ENCODE measurements around the gene DCBLD2. TPM values are rescaled to one million over a fixed set of nuclear protein-coding genes. Genes with fewer than 3 reads are reported as not detected.
"Not testable (repeated sequence)": the region's sequence is repeated elsewhere in the genome, so short reads cannot be mapped to it uniquely, and the experiment has no call there.

Gene DCBLD2
- total RNA-seq, 1 experiment from 2014 or later, result 48.0 TPM

- not testable (repeated sequence) for H3K56ac ChIP-seq (ENCODE audit: insufficient read length, low read depth, low read length); H4K91ac ChIP-seq (ENCODE audit: insufficient read length, low read depth, low read length); H3K4me1 Mint-ChIP-seq; H3K4me1 ChIP-seq (ENCODE audit: insufficient read depth, low read length); H3K27me3 ChIP-seq (ENCODE audit: insufficient read depth, low read length); DNase-seq; H2BK12ac ChIP-seq (ENCODE audit: insufficient read length, low read depth, low read length); H4K20me1 ChIP-seq (ENCODE audit: control insufficient read depth, insufficient read depth, insufficient read length); H3T11ph ChIP-seq (ENCODE audit: low read length); H3K4me2 ChIP-seq (ENCODE audit: insufficient read depth, insufficient read length, low read length); H3K9ac ChIP-seq (ENCODE audit: extremely low read depth, insufficient read length, low read length); H3K9me3 ChIP-seq (ENCODE audit: control insufficient read depth, low read depth, low read length); H3K27ac ChIP-seq (ENCODE audit: insufficient read length, low read depth, low read length); H3K23ac ChIP-seq (ENCODE audit: insufficient read length, low read depth, low read length); H2AK5ac ChIP-seq (ENCODE audit: insufficient read length, low read length); H2BK120ac ChIP-seq (ENCODE audit: low read depth, low read length, poor library complexity, severe bottlenecking); H4K5ac ChIP-seq (ENCODE audit: insufficient read length, low read depth, low read length); H3K27ac Mint-ChIP-seq; H3K79me1 ChIP-seq (ENCODE audit: insufficient read depth, low read depth, low read length, poor library complexity, severe bottlenecking); H2AFZ ChIP-seq (ENCODE audit: low read length); H3K4ac ChIP-seq (ENCODE audit: low read depth, low read length); H4K8ac ChIP-seq (replicated peaks; ENCODE audit: insufficient read length, low read depth, low read length); H2BK15ac ChIP-seq (ENCODE audit: low read depth, low read length); H2BK5ac ChIP-seq (ENCODE audit: insufficient read length, low read length); H2BK20ac ChIP-seq (ENCODE audit: low read depth, low read length, poor library complexity, severe bottlenecking); H3K18ac ChIP-seq (ENCODE audit: insufficient read length, low read depth, low read length); H3K23me2 ChIP-seq (ENCODE audit: insufficient read length, low read depth, low read length, poor library complexity, severe bottlenecking); H3K4me3 Mint-ChIP-seq; H3K27me3 Mint-ChIP-seq (ENCODE audit: low read depth); H3K79me2 ChIP-seq (ENCODE audit: insufficient read depth, low read length); H3K14ac ChIP-seq (ENCODE audit: insufficient read depth, low read length)
- WGBS (ENCODE audit: extremely low coverage, insufficient read length, low lambda C conversion rate), result no CpG with 5 or more reads among the region's 9 CpGs
- Mint-ChIP-seq H3K9me3 (peaks cover 39 to 45% of the 10 kb centered on the region in 2 experiments), H3K36me3 (ENCODE audit: insufficient read depth in 1 of 3, low read depth in 3 of 3) (peaks cover 47 to 58% (median 53%) of the 10 kb centered on the region in 3 experiments)
Measured at GRCh38 chr3:98857258-98857657, 44.2 kb downstream of the DCBLD2 start.
